Prostate gland (tissue), 2 donors: ENCODE data around the gene MTPN.

Experiments used
- POLR2A ChIP-seq: fragments of 450-650 bp; IDR thresholded peaks from one replicate; pipeline ENCODE4 v1.6.1; 2016; ENCODE audit warnings: antibody characterized with exemption, mild to moderate bottlenecking
- TF ChIP-seq, protein P1 (sequence below), 4 experiments: fragments of 200-600 bp in 2 of 4; fragments of 450-650 bp in 2 of 4; sonication (generic) in 2 of 4; IDR thresholded peaks; 1 replicate in 3 of 4; 2 replicates in 1 of 4; pipeline ENCODE4 v1.5.1; 2016 to 2019; ENCODE audit warnings: antibody characterized with exemption in 4 of 4, mild to moderate bottlenecking in 2 of 4, moderate library complexity in 2 of 4

GRCh38 chr7:135981958-135982646 is 4.9 kb upstream of the MTPN start:
- no peak for TF ChIP-seq POLR2A
- TF ChIP-seq, protein P1, sequence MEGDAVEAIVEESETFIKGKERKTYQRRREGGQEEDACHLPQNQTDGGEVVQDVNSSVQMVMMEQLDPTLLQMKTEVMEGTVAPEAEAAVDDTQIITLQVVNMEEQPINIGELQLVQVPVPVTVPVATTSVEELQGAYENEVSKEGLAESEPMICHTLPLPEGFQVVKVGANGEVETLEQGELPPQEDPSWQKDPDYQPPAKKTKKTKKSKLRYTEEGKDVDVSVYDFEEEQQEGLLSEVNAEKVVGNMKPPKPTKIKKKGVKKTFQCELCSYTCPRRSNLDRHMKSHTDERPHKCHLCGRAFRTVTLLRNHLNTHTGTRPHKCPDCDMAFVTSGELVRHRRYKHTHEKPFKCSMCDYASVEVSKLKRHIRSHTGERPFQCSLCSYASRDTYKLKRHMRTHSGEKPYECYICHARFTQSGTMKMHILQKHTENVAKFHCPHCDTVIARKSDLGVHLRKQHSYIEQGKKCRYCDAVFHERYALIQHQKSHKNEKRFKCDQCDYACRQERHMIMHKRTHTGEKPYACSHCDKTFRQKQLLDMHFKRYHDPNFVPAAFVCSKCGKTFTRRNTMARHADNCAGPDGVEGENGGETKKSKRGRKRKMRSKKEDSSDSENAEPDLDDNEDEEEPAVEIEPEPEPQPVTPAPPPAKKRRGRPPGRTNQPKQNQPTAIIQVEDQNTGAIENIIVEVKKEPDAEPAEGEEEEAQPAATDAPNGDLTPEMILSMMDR (IDR thresholded peaks at IDR 0.05): no peak
